Measurements from ENCODE around the gene VAT1L. TPM values are rescaled to one million over a fixed set of nuclear protein-coding genes. Genes with fewer than 3 reads are reported as not detected.

VAT1L gene
- total and polyA plus RNA-seq, 12 donors = 18.1 to 103 (median 38.2) TPM

- no peaks in the 10 kb centered on the region for H3K36me3 ChIP-seq (replicated peaks in 1 of 2)
- H3K9me3 ChIP-seq (replicated peaks in 1 of 3) = no peaks in the 10 kb centered on the region
- H3K27ac ChIP-seq = no peak overlapping the region
- DNase-seq = no peak
- no peaks in the 10 kb centered on the region for H3K27me3 ChIP-seq
- intact Hi-C loops (cut with DNase I) = no loop called here
- TF ChIP-seq CTCF (IDR thresholded peaks at IDR 0.05) = no peak
- TF ChIP-seq POLR2A (IDR thresholded peaks at IDR 0.05) = no peak
- no peaks in the 10 kb centered on the region for H3K4me1 ChIP-seq (replicated peaks in 1 of 2)
- WGBS, 4 donors = 84 to 92% (median 88%) methylated on average over 1 of the region's 1 CpG
- H3K4me3 ChIP-seq = no peak overlapping the region
These were observed 94.0 kb downstream of the VAT1L start for GRCh38 chr16:77882358-77882757.

- 69 to 78% (median 73%) methylated on average over 6 of the region's 6 CpGs for WGBS, 4 donors
- intact Hi-C loops (cut with DNase I) = no loop called here
- H3K27ac ChIP-seq = no peak overlapping the region
These were observed 97.4 kb downstream of the VAT1L start for GRCh38 chr16:77885571-77886295.

GRCh38 chr16:77888871-77889270 is 100.5 kb downstream of the VAT1L start:
- no peaks in the 10 kb centered on the region for H3K9me3 ChIP-seq (replicated peaks in 1 of 3)
- 77 to 86% (median 81%) methylated on average over 7 of the region's 7 CpGs for WGBS, 4 donors
- intact Hi-C loops (cut with DNase I) = no loop called here
- DNase-seq = no peak
- no peaks in the 10 kb centered on the region for H3K27me3 ChIP-seq
- TF ChIP-seq CTCF (IDR thresholded peaks at IDR 0.05) (no peak), POLR2A (IDR thresholded peaks at IDR 0.05) (no peak)
- H3K4me3 ChIP-seq = no peak overlapping the region
- H3K27ac ChIP-seq = no peak overlapping the region
- no peaks in the 10 kb centered on the region for H3K36me3 ChIP-seq (replicated peaks in 1 of 2)
- no peaks in the 10 kb centered on the region for H3K4me1 ChIP-seq (replicated peaks in 1 of 2)

More at GRCh38 chr16:77885571-77886295, 97.4 kb downstream of the VAT1L start:
- H3K27me3 ChIP-seq = no peaks in the 10 kb centered on the region
- H3K9me3 ChIP-seq (replicated peaks in 1 of 3) = no peaks in the 10 kb centered on the region
- no peak for DNase-seq
- H3K4me1 ChIP-seq (replicated peaks in 1 of 2) = no peaks in the 10 kb centered on the region
- TF ChIP-seq POLR2A (IDR thresholded peaks at IDR 0.05) (no peak), CTCF (IDR thresholded peaks at IDR 0.05) (no peak)
- H3K36me3 ChIP-seq (replicated peaks in 1 of 2) = no peaks in the 10 kb centered on the region
- H3K4me3 ChIP-seq = no peak overlapping the region

- TF ChIP-seq POLR2A (IDR thresholded peaks at IDR 0.05) (no peak), CTCF (IDR thresholded peaks at IDR 0.05) (no peak)
- Histone ChIP-seq H3K36me3 (replicated peaks in 1 of 2) (no peaks in the 10 kb centered on the region), H3K27ac (no peak overlapping the region), H3K4me3 (no peak overlapping the region), H3K27me3 (no peaks in the 10 kb centered on the region), H3K9me3 (replicated peaks in 1 of 3) (no peaks in the 10 kb centered on the region), H3K4me1 (replicated peaks in 1 of 2) (peaks cover 0 to 5% of the 10 kb centered on the region in 2 donors)
- DNase-seq = no peak
- intact Hi-C loops (cut with DNase I) = no loop called here
These were observed 101.7 kb downstream of the VAT1L start for GRCh38 chr16:77890075-77890474.

Measured in adrenal gland (tissue), 12 donors.